Cerebellar cortex (tissue), 1 donor: ENCODE results near the gene CHST11.
"Not testable (repeated sequence)": the region's sequence is repeated elsewhere in the genome, so short reads cannot be mapped to it uniquely, and the experiment has no call there.

Experiments
- DNase-seq: peaks from one replicate; pipeline ENCODE4 v3.0.0-alpha.2; 2015; ENCODE audit warnings: low spot score

The CHST11 gene

GRCh38 chr12:104604070-104604994, 147.6 kb downstream of the CHST11 start:
- DNase-seq, result no peak

DNA sequence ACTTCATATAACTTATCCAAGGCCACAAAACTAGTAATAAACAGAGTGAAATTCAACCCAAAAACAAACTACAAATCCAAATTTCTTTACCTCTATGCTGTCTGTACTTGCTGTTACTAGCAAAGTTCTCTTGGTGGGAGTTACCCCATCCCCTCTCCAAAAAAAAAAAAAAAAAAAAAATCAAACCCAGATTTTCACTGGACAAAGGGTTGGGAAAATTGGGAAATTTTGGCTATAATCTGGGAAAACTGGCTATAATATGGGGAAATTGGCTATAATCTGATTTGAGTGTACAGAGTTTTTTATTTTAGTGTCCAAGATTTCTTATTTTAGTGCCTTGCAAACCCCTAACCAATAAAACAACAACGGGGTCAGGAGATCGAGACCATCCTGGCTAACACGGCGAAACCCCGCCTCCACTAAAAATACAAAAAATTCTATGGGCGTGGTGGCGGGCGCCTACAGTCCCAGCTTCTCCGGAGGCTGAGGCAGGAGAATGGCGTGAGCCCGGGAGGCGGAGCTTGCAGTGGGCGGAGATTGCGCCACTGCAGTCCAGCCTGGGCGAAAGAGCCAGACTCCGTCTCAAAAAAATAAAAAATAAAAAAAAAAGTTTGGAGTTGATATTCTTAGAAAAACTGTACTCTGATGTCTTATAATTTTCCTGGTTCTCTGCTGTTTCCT, 148.4 kb downstream of the CHST11 start:
- DNase-seq, result no peak

DNA sequence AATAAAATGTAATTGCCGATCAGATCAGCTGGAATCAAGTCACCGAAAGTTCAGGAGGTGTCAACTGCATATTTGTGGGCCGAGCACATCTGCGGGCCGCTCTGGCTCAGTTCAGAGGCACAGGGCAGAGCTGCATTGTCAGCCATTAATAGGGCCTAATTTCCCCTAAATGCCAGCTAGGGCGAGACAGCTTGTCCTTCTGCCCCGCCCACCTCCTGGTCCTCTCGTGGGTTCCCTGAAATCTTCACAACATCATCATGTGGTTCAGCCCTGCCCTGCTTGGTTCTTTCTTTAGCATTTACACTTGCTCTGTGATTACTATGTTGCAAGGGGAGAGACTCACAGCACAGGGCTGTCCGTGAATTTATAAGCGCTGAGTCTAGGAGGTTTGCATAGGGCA, 148.9 kb downstream of the CHST11 start:
- no peak for DNase-seq

DNA sequence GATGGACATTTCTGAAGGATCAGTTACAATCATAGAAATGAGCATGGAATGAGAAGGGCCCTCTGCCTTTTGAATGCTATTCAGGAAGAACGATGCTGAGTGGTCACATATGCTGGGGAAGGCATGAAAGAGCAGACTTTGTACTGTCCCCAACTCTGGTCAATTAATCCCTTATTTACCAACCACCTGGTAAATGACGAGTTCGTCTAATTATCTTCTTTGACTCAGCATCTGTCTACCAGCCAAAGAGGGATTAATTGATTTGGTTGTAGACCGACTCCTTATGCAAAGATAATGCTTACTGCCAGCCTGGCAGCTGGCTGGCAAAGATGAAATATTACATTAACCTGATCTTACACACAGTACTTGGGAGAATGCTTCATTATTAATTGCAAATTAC, 152.2 kb downstream of the CHST11 start:
- no peak for DNase-seq

GRCh38 chr12:104609445-104609844, 152.7 kb downstream of the CHST11 start:
- DNase-seq, result no peak

- DNase-seq, result no peak
Measured at GRCh38 chr12:104610513-104611235, 153.9 kb downstream of the CHST11 start.

DNA sequence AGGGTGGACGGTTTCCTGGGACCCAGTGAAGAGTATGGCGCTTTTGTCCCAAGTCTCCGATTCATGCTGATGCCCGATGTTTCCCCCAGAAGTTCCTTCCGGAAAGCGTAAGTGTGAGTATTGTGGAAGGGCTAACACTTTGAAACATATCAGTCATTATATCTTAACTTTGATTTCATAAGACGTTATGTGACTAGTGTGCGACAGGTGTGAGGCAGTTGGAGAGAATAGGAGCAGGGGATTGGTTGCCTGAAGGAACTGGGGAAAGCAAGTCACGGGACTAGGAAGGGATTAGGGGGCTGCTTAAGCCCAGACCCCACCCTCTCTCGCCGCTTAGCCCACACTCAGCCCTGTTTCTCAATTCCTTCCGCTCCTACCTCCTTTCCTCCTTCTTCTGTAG, 154.9 kb downstream of the CHST11 start:
- no peak for DNase-seq

DNA sequence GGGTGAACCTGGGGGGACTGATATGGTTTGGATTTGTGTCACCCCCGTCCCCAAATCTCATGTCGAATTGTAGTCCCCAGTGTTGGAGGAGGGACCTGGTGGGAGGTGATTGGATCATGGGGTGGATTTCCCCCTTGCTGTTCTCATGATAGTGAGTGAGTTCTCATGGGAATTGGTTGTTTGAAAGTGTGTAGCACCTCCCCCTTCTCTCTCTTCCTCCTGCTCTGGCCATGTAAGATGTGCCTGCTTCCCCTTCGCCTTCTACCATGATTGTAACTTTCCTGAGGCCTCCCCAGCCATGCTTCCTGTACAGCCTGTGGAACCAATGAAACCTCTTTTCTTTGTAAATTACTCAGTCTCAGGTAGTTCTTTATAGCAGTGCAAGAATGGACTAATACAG, 156.6 kb downstream of the CHST11 start:
- not testable (repeated sequence) for DNase-seq

DNA sequence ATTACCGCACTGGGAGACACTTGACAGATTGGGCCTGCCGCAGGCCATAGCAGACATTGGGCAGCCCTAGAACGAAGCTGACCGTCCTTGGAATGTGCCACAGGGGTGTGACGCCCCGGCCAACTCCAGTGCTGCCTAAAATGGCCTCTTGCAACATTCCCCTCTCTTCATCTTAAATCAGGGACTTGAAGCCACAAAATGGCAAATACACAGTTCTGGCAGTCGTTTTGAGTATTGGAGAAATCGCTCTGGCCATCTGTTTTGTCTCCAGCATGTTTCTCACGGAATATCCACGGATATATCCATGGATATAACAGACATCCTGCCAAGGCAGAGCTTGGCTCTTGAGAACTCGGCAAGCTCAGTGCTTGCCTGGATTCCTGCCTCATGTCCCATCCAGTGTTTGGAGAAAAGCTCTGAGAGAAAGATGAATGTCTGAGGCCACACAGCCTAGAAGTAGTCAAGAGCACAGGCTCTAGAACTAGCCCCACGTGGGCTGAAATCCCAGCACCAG, 158.4 kb downstream of the CHST11 start:
- peak; percentile 75 for DNase-seq

DNA sequence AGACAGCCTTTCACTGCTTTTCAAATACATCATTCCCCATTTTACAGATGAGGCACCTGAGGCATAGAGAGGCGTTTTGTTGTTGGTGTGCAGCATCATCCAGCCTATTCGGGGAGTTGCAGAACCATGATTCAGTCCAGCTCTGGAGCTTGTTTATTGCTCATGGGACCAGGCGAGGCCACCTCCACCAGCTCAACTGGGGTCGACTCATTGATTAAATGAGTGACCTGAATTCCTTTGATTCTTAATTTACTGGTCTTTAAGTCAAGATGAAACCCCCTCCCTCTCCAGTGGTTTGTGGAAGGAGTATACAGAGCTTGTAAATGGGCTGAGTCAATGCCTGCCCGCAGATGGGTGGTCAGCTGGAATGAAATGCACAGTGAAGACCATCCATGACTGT, 161.9 kb downstream of the CHST11 start:
- no peak for DNase-seq

GRCh38 chr12:104619305-104619704, 162.6 kb downstream of the CHST11 start:
- DNase-seq, result no peak

DNA sequence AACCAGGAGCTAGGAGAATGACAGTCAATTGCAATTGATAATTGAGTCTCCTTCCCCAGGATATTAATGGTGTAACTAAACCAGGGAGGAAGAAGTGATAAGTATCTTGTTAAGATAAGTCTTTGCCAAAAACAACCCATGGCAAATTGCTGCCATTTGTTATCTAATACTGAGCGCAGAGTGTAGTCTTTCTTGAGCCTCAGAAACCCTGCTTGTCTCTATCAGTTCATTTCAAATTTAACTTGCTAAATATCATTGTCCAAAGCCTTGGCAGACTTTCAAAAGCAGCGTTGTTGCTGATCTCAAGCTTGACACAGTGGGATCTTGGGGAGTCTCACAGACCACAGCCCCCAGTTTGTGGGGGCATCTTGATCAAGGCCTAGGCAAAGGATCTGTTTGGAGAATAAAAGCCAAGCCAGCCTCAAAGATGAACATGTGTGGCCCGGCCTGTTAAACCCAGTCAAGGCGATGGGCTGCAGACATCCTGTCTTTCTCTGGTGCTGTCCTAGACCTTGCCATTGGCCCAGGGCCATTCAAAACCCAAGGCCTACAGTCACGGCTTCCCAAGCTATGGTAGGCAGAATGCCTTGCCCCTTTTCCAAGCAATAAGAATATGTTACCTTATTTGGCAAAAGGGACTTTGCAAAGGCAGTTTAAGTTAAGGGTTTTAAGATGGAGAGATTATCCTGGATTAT, 164.2 kb downstream of the CHST11 start:
- DNase-seq, result no peak

DNA sequence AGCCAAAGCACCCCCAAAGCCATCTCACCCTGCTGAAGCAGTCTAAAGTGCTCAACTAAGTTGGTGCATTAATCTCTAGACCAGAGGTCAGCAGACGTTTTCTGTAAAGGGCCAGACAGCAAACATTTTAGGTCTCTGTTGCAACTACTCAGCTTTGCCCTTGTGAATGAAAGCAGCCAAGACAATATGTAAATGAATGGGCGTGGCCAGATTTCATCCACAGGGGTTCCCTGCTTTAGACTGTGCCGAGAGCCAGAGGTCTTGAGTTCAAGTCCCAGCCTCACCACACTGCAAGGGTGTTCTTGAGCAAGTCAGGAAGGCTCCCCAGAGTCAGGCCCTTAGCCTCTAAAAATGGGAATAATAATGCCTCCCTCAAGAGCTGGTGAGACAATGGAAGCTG, 166.2 kb downstream of the CHST11 start:
- no peak for DNase-seq

GRCh38 chr12:104623883-104624282, 167.1 kb downstream of the CHST11 start:
- no peak for DNase-seq

- no peak for DNase-seq
Measured at GRCh38 chr12:104624529-104624928, 167.8 kb downstream of the CHST11 start.

- no peak for DNase-seq
Measured at GRCh38 chr12:104626069-104626837, 169.5 kb downstream of the CHST11 start.

DNA sequence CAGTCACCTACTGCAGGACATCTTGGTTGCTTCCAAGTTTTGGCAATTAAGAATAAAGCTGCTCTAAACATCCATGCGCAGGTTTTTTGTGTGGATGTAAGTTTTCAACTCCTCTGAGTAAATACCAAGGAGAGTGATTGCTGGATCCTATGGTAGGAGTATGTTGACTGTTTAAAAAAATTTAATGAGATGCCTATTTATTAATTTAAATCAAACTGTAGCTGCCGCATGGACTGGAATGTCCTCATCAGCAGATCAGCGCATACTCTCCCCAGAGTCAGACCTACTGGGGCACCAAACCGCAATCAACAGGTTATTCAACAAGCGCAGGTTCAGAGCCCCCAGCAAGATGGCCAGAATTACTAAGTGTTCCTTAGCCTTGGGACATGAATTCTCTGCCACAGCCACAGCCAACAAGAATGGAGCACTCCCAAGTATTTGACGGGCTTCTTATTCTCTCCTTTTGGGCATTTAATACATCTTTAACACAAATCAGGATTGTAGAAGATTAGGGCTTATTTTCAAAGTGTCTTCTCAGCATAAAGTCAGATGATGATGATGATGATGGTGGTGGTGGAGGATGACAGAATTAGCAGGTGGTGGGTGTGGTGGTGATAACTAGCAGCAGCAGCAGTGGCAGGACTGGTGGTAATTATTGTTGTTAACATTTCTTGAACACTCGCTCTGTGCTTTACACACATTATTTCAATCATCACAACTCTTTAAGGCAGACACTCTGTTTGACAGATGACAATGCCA, 170.7 kb downstream of the CHST11 start:
- no peak for DNase-seq

DNA sequence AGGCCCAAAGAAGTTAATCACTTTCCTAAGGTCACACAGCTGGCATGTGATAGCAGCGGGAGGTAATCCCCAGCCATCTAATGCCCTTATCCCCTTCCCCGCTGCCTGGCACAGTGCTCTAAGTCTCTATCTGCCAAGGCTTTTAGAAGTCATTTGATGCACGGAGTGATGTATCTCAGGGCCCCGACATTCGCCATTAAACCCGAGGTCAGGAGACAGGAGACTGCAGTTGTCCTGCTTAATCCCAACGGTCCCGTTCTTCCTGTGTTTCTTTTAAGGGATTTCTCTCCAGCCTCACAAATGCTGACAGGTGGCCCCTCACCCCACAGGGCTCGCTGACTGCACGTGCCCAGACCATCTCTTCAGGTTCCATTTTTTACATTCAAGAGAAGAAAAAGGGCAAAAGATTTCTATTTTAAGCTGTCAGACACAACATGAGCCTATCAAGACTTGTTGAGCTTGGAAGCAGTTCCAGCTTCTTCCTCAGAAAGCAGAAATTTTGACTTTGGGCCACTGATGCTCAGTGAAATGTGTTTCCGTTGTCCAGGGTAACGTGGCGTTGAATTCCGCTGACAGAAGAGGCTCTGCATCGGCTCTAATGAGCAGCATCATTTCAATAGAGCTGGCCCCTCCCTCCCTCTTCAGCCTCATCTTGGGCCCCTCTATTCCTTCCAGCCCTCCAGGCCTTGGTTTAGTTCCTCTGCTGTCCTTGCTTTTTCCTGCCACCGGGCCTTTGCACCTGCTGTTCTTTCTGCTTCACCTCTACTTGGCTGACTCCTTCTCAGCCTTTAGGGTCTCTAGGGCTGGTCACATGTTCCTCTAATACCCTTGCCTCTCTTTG, 171.5 kb downstream of the CHST11 start:
- no peak for DNase-seq

DNA sequence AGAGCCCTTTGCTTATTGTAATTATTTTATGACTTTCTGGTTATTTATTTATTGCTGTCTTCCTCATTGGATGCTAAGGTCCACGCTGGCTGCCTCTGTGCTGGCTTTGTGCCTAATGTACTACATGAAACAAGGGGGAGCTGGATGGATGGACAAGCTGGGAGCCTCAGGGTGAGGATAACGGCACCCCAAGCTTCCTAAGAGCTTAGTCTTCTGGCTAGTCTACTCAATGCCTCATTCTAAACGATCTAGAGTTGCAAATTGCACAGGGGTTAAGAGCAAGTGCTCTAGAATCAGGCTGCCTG, 172.0 kb downstream of the CHST11 start:
- no peak for DNase-seq

- no peak for DNase-seq
Measured at GRCh38 chr12:104630230-104630670, 173.5 kb downstream of the CHST11 start.
